SH-SY5Y (cell line): ENCODE results near the gene POGLUT2.

Experiments
- GATA2 ChIP-seq: IDR thresholded peaks from 2 replicates; pipeline ENCODE4 v1.6.1; 2011; ENCODE audit warnings: mild to moderate bottlenecking, low read depth, low read length
- GATA3 ChIP-seq: IDR thresholded peaks from 2 replicates; pipeline ENCODE4 v1.6.1; 2011; ENCODE audit warnings: low read depth, mild to moderate bottlenecking, low read length, moderate library complexity

The POGLUT2 gene

GRCh38 chr13:102784483-102784882 lies 14.3 kb downstream of the POGLUT2 start:
- TF ChIP-seq GATA3 (no peak), GATA2 (no peak)

DNA sequence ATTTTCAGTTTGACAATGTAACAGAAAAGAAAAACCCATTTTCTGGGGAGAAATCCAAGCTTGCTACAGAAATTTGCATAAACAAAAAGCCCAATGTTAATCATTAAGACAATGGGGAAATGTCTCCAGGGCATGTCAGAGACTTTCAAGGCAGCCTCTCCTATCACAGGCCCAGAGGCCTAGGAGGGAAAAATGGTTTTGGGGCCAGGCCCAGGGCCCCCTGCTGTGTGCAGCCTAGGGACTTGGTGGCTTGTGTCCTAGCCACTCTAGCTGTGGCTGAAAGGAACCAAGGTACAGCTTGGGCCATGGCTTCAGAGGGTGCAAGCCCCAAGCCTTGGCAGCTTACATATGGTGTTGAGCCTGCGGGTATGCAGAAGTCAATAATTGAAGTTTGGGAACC lies 17.2 kb downstream of the POGLUT2 start:
- TF ChIP-seq GATA2 (no peak), GATA3 (no peak)

GRCh38 chr13:102779436-102780159 lies 19.2 kb downstream of the POGLUT2 start:
- TF ChIP-seq GATA3 (no peak), GATA2 (no peak)

GRCh38 chr13:102777736-102778135 lies 21.0 kb downstream of the POGLUT2 start:
- TF ChIP-seq GATA3 (no peak), GATA2 (no peak)

GRCh38 chr13:102776271-102776670 lies 22.5 kb downstream of the POGLUT2 start:
- TF ChIP-seq GATA3 (no peak), GATA2 (no peak)

DNA sequence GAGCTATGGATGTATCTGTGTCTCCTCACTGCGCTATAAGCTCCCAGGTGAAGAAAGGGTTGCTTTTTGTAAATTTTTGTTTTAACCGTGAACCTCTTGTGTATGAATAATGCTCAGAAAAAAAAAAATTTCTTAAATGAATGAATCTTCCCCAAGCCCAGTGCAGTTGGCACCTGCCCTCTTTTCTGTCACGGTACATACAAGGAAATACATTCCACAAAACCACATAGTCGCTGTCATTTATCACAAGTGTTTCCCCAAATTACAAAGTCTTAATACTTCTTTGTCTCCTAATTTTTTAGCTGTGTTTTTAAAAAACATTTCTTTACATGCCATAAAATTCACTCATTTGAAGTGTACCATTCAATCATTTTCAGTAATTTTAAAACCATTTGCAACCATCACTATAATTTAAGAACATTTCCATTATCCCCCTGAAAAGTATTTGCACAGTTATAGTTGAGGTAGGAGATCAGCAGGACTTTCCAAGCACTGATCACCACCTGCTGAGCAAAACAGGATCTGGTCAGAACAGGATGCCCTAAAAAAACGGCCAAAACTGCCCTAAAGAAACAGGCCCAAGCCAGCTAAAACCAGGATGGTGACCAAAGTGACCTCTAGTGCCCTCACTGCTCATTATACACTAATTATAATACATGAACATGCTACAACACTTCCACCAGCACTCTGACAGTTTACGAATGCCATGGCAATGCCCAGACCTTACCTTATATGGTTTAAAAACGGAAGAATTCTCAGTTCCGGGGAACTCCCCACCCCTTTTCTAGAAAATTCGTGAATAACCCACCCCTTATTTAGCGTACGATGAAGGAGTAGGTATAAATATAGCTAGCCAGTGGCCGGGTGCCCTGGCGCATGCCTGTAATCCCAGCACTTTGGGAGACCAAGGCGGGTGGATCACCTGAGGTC lies 23.9 kb downstream of the POGLUT2 start:
- TF ChIP-seq GATA2, result no peak
- no peak for TF ChIP-seq GATA3

GRCh38 chr13:102774214-102774568 lies 24.6 kb downstream of the POGLUT2 start:
- TF ChIP-seq GATA2, result no peak
- TF ChIP-seq GATA3, result no peak

DNA sequence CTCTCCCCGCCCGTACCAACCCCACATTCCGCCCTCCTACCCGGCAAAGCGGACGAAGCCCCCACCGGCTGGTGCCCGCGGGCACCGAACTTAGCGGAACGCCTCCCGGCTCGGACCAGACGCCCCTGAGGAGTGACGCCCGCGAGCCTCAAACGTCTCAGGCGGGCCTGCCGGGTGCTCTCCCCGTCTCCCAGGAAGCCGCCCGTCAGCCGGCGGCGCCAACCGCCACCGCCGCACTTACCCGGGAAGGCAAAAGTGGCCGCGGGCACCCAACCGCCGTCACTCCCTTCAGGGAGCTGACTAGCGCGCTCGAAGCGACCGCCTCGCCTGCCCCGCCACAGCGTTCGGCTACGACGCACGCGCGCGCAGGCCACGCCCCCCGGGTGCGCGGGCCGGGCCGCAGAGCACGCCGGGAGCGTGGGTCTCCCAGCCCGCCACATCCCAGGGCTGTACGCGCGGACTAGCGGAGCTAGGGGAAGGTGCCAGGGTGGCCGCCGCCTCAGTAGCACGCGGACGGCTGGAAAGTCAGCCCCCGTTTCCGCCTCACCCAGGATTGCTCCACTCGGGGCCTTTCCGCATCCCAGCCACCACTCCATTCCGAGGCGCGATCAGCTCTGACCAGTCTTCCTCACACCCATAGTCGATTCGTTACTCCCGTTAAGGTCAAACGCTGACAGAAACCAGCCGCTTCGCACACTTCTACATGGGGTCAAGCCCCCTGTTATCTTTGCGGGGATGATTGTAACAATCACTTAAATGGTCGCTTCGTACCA lies 25.1 kb downstream of the POGLUT2 start, which contains the start of gene TEX30:
TEX30 (minus strand) TSS at position 346 of the 773 bp plus-strand sequence. CDS start 3,760 bp downstream, outside the sequence.
- TF ChIP-seq GATA2 (no peak), GATA3 (no peak)

DNA sequence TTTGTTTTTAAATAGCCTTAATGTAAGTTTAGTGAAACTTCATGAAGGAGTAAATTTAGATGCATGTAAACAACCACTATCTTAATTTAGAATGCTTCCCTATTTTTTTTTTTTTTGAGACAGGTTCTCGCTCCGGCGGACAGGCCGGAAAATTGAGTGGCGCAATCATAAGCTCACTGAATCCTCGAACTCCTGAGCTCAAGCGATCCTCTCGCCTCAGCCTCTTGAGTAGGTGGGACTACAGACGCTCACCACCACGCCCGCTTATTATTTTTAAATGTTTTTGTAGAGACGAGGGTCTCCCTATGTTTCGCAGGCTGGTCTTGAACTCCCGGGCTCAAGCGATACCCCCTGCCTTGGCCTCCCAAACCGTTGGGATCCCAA lies 26.7 kb downstream of the POGLUT2 start:
- TF ChIP-seq GATA2 (no peak), GATA3 (no peak)

- no peak for TF ChIP-seq GATA3
- no peak for TF ChIP-seq GATA2
Observed at GRCh38 chr13:102771298-102772041, 27.3 kb downstream of the POGLUT2 start.

DNA sequence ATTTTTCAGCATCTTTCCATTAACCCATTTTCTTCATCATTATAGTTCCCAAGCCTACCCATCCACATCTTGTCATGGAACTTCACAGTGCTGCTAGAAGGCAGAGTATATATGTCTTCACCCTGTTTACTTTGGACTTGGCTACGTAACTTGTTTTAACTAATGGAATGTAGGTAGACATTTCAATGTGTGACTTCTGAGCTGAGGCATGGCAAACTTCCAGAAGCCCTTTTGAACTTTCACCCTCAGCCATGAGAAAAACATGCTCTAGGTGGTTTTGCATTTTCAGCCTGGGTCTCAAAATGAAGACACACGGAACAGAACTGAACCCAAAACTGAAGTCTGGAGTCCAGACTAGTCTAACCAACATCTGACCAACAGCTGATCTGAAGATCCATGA lies 28.3 kb downstream of the POGLUT2 start:
- no peak for TF ChIP-seq GATA2
- no peak for TF ChIP-seq GATA3

- TF ChIP-seq GATA2, result no peak
- TF ChIP-seq GATA3, result no peak
Observed at GRCh38 chr13:102769679-102770078, 29.1 kb downstream of the POGLUT2 start.

- TF ChIP-seq GATA3 (no peak), GATA2 (no peak)
Observed at GRCh38 chr13:102768909-102769308, 29.9 kb downstream of the POGLUT2 start.
